Mesodermal cell (in vitro differentiated cells): ENCODE measurements around the gene GAB2.
"Not testable (repeated sequence)": the region's sequence is repeated elsewhere in the genome, so short reads cannot be mapped to it uniquely, and the experiment has no call there.

Source experiments
- H3K27ac ChIP-seq: 2 replicates; pipeline ENCODE4 v1.7.0; 2013; ENCODE audit warnings: mild to moderate bottlenecking, low read depth, low read length, moderate library complexity; ENCODE audit not compliant: severe bottlenecking
- H3K36me3 ChIP-seq: 2 replicates; pipeline ENCODE4 v1.7.1; 2013; ENCODE audit warnings: mild to moderate bottlenecking, low read length, moderate library complexity; ENCODE audit not compliant: control insufficient read depth, insufficient read depth
- H3K4me1 ChIP-seq: one replicate; pipeline ENCODE4 v1.7.1; 2013; ENCODE audit warnings: mild to moderate bottlenecking, low read length; ENCODE audit not compliant: insufficient read depth, control insufficient read depth, poor library complexity, severe bottlenecking
- H3K4me3 ChIP-seq: 2 replicates; pipeline ENCODE4 v1.7.0; 2013; ENCODE audit warnings: low read length, control low read depth, mild to moderate bottlenecking; ENCODE audit not compliant: insufficient read depth, poor library complexity, severe bottlenecking; ENCODE audit errors: extremely low read depth
- H3K9me3 ChIP-seq: 2 replicates; pipeline ENCODE4 v1.7.1; 2013; ENCODE audit warnings: mild to moderate bottlenecking, low read length, moderate library complexity; ENCODE audit not compliant: control insufficient read depth
- WGBS, 2 experiments: methylation state at CpG; one replicate each; pipeline ENCODE4 v1.1.5; 2013; ENCODE audit warnings: missing lambda C conversion rate in 2 of 2; ENCODE audit not compliant: insufficient coverage in 2 of 2; 5-methylcytosine and 5-hydroxymethylcytosine counted together

The GAB2 gene

DNA sequence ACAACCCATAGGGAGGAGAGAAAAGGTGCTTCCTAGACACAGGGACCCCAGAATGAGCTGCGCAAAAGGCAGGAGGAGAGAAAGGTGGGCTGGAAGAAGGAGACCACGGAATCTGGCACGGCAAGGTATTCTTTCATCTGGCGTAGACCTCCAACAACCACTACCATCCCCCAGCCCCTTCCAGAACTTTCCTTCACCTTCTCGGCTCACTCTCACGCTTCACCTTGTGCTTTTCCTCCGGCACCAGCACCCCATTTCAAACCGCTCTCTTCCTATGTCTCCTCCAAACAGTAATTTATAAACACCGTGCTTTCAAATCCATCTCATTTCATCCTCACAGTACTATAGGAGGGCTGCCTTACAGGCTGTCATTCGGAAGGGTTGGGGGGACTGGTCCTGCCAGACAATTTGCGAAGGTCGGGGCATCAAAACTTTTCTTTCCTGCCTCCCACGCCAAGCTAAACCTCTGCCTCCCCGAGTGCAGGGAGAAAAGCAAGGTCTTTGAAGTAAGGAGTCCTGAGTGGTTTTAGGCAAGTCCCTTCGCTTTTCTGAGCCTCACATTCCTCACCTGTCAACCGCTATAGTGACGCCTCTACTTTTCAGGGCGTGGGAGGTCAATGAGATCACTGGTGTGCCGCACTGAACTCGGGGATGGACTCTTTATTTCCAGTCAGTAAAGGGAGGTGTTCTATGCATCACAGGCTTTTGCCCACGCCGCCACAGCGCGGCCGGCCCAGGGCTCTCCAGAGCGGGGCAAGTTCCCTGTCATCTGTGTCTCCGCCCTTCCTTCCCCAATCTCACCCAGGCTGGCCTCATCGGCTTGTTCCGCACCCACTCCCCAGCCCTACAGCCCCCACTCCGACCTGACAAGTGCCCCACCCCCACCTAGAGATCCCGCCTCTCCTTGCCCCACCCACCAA lies 230.0 kb downstream of the GAB2 start:
- Histone ChIP-seq H3K4me3 (peak overlapping the region; percentile 87), H3K9me3 (no peaks in the 10 kb centered on the region), H3K27ac (peak overlapping the region; percentile 29), H3K4me1 (peaks cover 25% of the 10 kb centered on the region), H3K36me3 (peaks cover 8% of the 10 kb centered on the region)
- WGBS, 2 experiments, result 30 to 35% methylated on average over 18 to 22 of the region's 31 CpGs

GRCh38 chr11:78181185-78181584 lies 236.4 kb downstream of the GAB2 start:
- Histone ChIP-seq H3K4me1 (peaks cover 10% of the 10 kb centered on the region), H3K9me3 (no peaks in the 10 kb centered on the region), H3K36me3 (peaks cover 15% of the 10 kb centered on the region), H3K27ac (no peak overlapping the region), H3K4me3 (no peak overlapping the region)
- 90 to 100% methylated on average over 1 of the region's 2 CpGs for WGBS, 2 experiments

DNA sequence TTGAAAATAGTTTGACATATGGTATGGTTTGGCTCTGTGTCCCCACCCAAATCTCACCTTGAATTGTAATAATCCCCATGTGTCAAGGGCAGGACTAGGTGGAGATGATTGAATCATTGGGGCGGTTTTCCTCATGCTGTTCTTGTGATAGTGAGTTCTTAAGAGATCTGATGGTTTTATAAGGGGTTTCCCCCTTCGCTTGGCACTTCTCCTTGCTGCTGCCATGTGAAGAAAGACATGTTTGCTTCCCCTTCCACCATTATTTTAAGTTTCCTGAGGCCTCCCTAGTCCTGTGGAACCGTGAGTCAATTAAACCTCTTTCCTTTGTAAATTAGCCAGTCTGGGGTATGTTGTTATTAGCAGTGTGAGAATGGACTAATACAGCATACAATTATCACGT lies 236.9 kb downstream of the GAB2 start:
- Histone ChIP-seq H3K4me3 (no peak overlapping the region), H3K9me3 (no peaks in the 10 kb centered on the region)
- WGBS, 2 experiments, result 100% methylated on average over 1 of the region's 4 CpGs; no CpG with 5 or more reads in 1 of the 2 experiments

DNA sequence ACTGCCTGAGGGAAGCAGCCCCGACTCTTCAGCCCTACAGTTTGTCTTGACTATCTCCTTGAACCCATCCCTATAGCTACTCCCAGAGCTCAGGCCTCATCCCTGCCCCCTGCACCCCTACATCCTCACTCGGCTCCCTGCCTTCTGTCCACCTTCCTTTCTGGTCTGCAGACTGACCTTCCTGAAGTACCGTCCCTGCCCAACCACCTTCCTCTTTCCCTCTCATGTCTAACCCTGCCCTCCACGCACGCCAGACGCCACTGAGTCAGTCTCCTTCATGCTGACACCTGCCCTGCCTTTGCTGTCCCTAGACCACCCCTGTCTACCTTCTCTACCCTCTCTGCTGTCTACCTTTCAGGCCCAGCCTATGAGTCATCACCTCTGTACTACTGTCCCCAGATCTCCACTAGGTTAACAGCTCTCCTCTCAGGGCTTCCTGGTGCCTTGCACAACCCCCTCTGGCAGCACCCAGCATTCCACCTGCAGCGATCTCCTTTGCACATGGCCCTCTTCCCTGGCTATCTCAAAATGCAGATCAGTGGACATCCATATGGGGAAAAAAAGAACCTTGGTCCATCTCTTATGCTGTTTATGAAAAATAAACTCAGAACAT lies 238.1 kb downstream of the GAB2 start:
- no peaks in the 10 kb centered on the region for H3K9me3 ChIP-seq
- H3K36me3 ChIP-seq, result peaks cover 15% of the 10 kb centered on the region
- WGBS, 2 experiments, result 95% methylated on average over 7 of the region's 7 CpGs
- no peak overlapping the region for H3K4me3 ChIP-seq
- H3K27ac ChIP-seq, result no peak overlapping the region
- peaks cover 3% of the 10 kb centered on the region for H3K4me1 ChIP-seq

More for the DNA sequence above, 236.9 kb downstream of the GAB2 start:
- no peak overlapping the region for H3K27ac ChIP-seq
- H3K36me3 ChIP-seq, result peaks cover 15% of the 10 kb centered on the region
- H3K4me1 ChIP-seq, result peaks cover 5% of the 10 kb centered on the region

DNA sequence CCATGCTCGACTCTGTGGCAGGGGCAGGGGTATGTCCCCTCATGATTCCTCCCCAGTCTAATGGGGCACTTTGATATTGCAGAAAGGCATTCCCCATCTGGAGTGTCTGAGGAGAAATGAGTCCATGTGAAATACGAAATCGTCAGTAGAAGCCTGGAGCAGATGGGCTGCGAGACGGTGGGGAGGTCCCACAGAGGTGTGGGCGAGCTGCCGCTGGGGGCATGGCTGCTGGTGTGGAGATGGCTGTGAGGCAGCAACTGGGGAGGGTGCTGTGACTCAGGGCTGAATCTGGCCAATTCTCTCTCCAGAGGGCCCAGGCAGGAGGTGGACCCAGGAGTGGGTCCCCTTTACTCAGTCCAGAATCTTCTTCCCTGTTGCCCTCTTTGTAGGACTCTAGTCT lies 240.4 kb downstream of the GAB2 start:
- WGBS, 2 experiments, result 94 to 98% methylated on average over 6 to 7 of the region's 7 CpGs
- peaks cover 28% of the 10 kb centered on the region for H3K36me3 ChIP-seq
- no peak overlapping the region for H3K27ac ChIP-seq
- H3K4me3 ChIP-seq, result no peak overlapping the region
- H3K4me1 ChIP-seq, result no peaks in the 10 kb centered on the region
- H3K9me3 ChIP-seq, result no peaks in the 10 kb centered on the region

- Histone ChIP-seq H3K4me3 (no peak overlapping the region), H3K9me3 (no peaks in the 10 kb centered on the region), H3K36me3 (peaks cover 30% of the 10 kb centered on the region), H3K4me1 (no peaks in the 10 kb centered on the region), H3K27ac (no peak overlapping the region)
- WGBS, 2 experiments, result 90 to 96% methylated on average over 4 to 6 of the region's 10 CpGs
Measured at GRCh38 chr11:78176605-78177141, 240.9 kb downstream of the GAB2 start.

GRCh38 chr11:78175862-78176261 lies 241.8 kb downstream of the GAB2 start:
- H3K27ac ChIP-seq, H3K9me3 ChIP-seq, H3K4me1 ChIP-seq, H3K4me3 ChIP-seq: not testable (repeated sequence)
- 89 to 100% methylated on average over 2 of the region's 3 CpGs for WGBS, 2 experiments
- peaks cover 30% of the 10 kb centered on the region for H3K36me3 ChIP-seq

DNA sequence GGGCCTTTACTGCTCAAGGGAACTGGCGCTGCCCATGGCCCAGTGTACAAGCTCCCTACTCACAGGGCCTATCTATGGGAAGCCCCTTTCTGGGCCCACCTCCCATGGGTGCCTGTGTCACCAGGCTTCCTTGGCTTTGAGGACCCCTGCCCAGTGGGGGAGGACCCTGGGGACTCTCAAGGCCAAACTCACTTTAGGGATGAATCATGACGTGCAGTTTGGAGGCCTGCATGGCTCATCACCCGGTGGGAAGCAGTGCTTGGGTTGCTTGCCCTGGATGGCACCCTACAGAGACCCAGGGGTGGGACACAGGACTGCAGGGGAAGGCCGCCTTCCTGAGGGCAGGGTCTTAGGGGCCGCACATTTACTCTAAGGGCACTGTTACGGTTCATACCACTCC lies 245.7 kb downstream of the GAB2 start:
- Histone ChIP-seq H3K27ac (no peak overlapping the region), H3K9me3 (no peaks in the 10 kb centered on the region), H3K4me1 (peaks cover 22% of the 10 kb centered on the region), H3K36me3 (peaks cover 24% of the 10 kb centered on the region), H3K4me3 (no peak overlapping the region)
- 97 to 98% methylated on average over 5 to 6 of the region's 6 CpGs for WGBS, 2 experiments

DNA sequence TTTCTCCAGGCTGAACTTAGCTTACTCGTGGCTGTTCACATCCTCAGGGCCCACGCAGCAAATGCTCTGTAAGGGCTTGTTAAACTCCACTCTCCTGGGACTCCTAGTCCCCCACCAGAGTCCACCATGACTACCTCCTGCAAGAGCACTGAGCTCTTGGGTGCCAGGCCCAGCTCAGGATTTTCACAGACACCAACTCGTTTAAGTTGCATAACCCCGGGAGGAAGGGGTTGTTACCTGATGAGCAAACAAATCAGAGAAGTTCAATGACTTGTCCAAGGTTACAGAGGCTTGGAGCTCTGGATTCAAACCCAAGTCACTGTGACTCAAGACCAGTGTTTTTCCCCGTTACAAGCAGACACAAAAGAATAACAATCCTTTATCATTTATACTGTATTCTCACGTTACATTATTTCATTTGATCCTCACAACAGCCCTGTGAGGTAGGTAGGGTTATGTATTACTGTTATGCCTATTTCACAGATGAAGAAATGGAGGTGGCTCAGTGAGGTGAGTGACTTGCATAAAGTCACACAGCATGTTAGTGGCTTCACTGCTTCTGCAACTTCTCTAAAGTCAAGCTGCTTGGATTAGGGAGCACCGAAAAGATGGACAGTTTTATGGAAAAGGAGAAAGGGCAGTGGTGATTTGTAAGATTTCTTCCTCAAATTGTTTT lies 246.6 kb downstream of the GAB2 start:
- H3K36me3 ChIP-seq, result peaks cover 23% of the 10 kb centered on the region
- WGBS, 2 experiments, result 85 to 93% methylated on average over 4 to 6 of the region's 7 CpGs
- no peaks in the 10 kb centered on the region for H3K9me3 ChIP-seq
- H3K27ac ChIP-seq, result no peak overlapping the region
- H3K4me1 ChIP-seq, result peaks cover 28% of the 10 kb centered on the region
- no peak overlapping the region for H3K4me3 ChIP-seq

- WGBS, 2 experiments, result 97 to 98% methylated on average over 10 to 11 of the region's 11 CpGs
Measured at GRCh38 chr11:78170413-78170812, 247.2 kb downstream of the GAB2 start.

More at GRCh38 chr11:78170413-78170812, 247.2 kb downstream of the GAB2 start:
- H3K27ac ChIP-seq, result no peak overlapping the region
- H3K9me3 ChIP-seq, result no peaks in the 10 kb centered on the region
- H3K4me3 ChIP-seq, result no peak overlapping the region
- H3K36me3 ChIP-seq, result peaks cover 23% of the 10 kb centered on the region
- H3K4me1 ChIP-seq, result peaks cover 28% of the 10 kb centered on the region
